Measurements from ENCODE around the gene RBM6. TPM values are rescaled to one million over a fixed set of nuclear protein-coding genes. Genes with fewer than 3 reads are reported as not detected.
"Not testable (repeated sequence)": the region's sequence is repeated elsewhere in the genome, so short reads cannot be mapped to it uniquely, and the experiment has no call there.

RBM6 gene
- polyA plus RNA-seq, 4 donors, result 82.1 to 197 (median 145) TPM

GRCh38 chr3:50078622-50079021 is 138.7 kb downstream of the RBM6 start:
- no peak for DNase-seq (ENCODE audit: low read depth in 4 of 4, low spot score in 2 of 4)

DNA sequence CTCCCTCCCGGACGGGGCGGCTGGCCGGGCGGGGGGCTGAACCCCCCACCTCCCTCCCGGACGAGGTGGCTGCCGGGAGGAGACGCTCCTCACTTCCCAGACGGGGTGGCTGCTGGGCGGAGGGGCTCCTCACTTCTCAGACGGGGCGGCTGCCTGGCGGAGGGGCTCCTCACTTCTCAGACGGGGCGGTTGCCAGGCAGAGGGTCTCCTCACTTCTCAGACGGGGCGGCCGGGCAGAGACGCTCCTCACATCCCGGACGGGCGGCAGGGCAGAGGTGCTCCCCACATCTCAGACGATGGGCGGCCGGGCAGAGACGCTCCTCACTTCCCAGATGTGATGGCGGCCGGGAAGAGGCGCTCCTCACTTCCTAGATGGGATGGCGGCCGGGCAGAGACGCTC is 145.0 kb downstream of the RBM6 start:
- not testable (repeated sequence) for DNase-seq (ENCODE audit: low read depth in 4 of 4, low spot score in 2 of 4)

- peak; percentile 70 to 88 (median 79) for DNase-seq (ENCODE audit: low read depth in 4 of 4, low spot score in 2 of 4)
These were observed 149.0 kb downstream of the RBM6 start, which contains the start of gene RBM5 for GRCh38 chr3:50088725-50089608. TSS of gene RBM5 (plus strand) at chr3:50088919. CDS start at chr3:50090435, 1,516 bp downstream.

- peak in 3 of 4 donors; percentile 9 to 23 (median 13) for DNase-seq (ENCODE audit: low read depth in 4 of 4, low spot score in 2 of 4)
These were observed 149.6 kb downstream of the RBM6 start for GRCh38 chr3:50089609-50089945.

DNA sequence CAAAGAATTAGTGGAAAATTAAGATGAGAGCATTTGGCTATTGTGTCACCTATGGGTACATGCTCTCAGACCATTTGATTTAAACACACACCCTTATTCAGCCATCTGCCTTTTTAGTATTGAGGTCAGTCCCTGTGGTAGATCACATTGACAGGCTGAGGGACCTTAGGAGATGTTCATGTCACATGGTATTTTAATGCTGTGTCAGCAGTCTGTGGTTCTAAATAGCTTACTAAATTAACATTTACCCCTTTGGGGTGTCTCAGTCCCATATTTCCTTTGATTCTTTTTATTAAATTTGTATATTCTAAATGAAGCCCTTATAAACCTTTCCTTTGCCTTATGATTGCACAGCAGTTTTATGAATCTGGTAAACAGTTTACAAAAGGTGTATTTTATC is 151.0 kb downstream of the RBM6 start:
- DNase-seq (ENCODE audit: low read depth in 4 of 4, low spot score in 2 of 4), result no peak

GRCh38 chr3:50095352-50095998 is 155.5 kb downstream of the RBM6 start:
- no peak for DNase-seq (ENCODE audit: low read depth in 4 of 4, low spot score in 2 of 4)

DNA sequence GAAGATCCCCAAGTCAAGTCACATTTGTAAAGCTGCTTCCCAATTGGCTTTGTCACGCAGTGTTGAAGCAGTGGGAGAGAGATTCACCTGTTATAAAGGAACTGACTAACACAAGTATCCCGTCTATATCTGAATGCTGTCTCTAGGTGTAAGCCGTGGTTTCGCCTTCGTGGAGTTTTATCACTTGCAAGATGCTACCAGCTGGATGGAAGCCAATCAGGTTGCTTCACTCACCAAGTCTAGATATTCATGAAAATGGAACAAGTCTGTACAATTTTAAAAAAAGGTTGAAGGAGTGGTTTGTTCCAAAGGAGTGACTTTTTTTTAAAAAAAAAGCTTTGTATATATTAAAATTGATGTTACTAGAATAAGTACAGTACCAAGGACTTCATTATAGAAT is 160.4 kb downstream of the RBM6 start:
- no peak for DNase-seq (ENCODE audit: low read depth in 4 of 4, low spot score in 2 of 4)

DNA sequence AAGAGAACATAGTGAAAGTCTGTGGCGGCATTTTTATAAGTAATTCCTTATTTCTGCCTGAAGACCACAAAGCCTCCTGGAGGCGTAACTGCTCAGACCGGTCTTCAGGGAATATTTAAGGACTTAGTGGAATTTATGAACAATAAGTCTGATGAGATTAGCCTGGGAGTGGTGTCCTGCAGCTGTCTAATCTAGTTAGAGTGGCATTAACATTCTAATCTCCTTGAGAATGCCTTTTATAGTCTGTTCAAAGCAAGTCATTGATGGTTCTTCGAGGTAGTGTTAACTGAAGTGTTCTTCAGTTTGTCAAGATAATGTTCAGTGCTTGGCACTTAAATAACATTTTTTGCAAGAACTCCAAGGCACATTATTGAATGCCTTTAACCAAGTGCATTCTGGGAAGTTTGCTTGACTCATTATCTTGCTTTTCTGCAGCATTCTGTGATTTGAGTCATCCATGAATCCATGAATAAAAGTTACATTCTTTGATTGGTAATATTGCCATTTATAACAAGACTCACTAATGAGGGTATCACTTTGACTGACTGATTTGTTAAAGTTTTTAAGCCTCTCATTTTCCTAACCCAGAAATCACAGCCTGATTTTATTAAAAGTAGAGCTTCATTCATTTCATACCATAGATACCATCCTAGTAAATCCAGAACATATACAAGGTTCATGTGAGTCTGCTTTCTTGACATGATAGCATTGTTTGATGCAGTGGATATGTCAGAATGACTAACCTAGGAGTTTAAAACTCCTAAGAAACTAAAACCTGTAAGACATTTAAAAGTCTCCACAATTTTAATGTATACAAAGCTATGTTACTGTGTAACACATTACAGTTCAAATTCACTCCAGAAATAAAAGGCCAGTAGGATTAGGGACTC is 161.3 kb downstream of the RBM6 start:
- no peak for DNase-seq (ENCODE audit: low read depth in 4 of 4, low spot score in 2 of 4)

DNA sequence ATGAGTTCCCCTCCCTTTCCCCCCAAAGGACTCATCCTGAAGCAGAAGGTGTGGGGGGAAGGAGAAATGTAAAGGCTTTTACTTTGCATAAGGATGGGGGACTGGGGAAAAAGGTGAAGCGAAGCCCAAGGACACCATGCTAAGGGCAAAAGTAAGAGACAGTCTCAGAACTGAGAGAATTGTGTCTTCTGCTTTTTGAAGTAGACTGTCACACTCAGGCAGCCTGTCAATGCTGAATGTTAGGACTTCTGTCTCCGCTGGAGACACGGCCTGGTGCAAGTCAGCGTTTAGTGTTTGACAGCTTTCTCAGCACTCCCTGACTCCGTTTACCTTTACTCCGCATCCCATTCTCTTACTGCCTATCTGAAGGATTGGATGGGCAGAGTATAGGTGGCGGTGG is 162.6 kb downstream of the RBM6 start:
- no peak for DNase-seq (ENCODE audit: low read depth in 4 of 4, low spot score in 2 of 4)

- DNase-seq (ENCODE audit: low read depth in 4 of 4, low spot score in 2 of 4), result no peak
These were observed 171.8 kb downstream of the RBM6 start for GRCh38 chr3:50111757-50112156.

- no peak for DNase-seq (ENCODE audit: low read depth in 4 of 4, low spot score in 2 of 4)
These were observed 172.5 kb downstream of the RBM6 start for GRCh38 chr3:50112462-50112861.

GRCh38 chr3:50117120-50117519 is 177.2 kb downstream of the RBM6 start:
- no peak for DNase-seq (ENCODE audit: low read depth in 4 of 4, low spot score in 2 of 4)

GRCh38 chr3:50118237-50118636 is 178.3 kb downstream of the RBM6 start:
- DNase-seq (ENCODE audit: low read depth in 4 of 4, low spot score in 2 of 4), result no peak

- DNase-seq (ENCODE audit: low read depth in 4 of 4, low spot score in 2 of 4), result no peak
These were observed 179.8 kb downstream of the RBM6 start for GRCh38 chr3:50119786-50120185.

- DNase-seq (ENCODE audit: low read depth in 4 of 4, low spot score in 2 of 4), result no peak
These were observed 180.6 kb downstream of the RBM6 start for GRCh38 chr3:50120364-50121071.

- DNase-seq (ENCODE audit: low read depth in 4 of 4, low spot score in 2 of 4), result no peak
These were observed 181.4 kb downstream of the RBM6 start for GRCh38 chr3:50121072-50122032.

- no peak for DNase-seq (ENCODE audit: low read depth in 4 of 4, low spot score in 2 of 4)
These were observed 182.1 kb downstream of the RBM6 start for GRCh38 chr3:50122071-50122470.

GRCh38 chr3:50122661-50123391 is 182.9 kb downstream of the RBM6 start:
- no peak for DNase-seq (ENCODE audit: low read depth in 4 of 4, low spot score in 2 of 4)
